ENCODE data around the gene NCOA1.

The NCOA1 gene

GRCh38 chr2:24742730-24743129, 251.7 kb downstream of the NCOA1 start:
- Histone ChIP-seq H3K9me3 (no peaks in the 10 kb centered on the region), H3K27ac (no peak overlapping the region), H3K4me3 (no peak overlapping the region), H3K27me3 (no peaks in the 10 kb centered on the region), H3K4me1 (no peaks in the 10 kb centered on the region), H3K36me3 (peaks cover 13 to 39% (median 13%) of the 10 kb centered on the region in 3 donors)
- no peak for TF ChIP-seq CTCF (IDR thresholded peaks at IDR 0.05)
- no peak for DNase-seq
- intact Hi-C loops (cut with DNase I; ENCODE audit: low total_unique reads) = no loop called here

- H3K9me3 ChIP-seq = no peaks in the 10 kb centered on the region
- no peak overlapping the region for H3K27ac ChIP-seq
- intact Hi-C loops (cut with DNase I; ENCODE audit: low total_unique reads) = no loop called here
- no peak for TF ChIP-seq CTCF (IDR thresholded peaks at IDR 0.05)
- no peak overlapping the region for H3K4me3 ChIP-seq
- no peaks in the 10 kb centered on the region for H3K27me3 ChIP-seq
- H3K36me3 ChIP-seq = peaks cover 13 to 43% (median 13%) of the 10 kb centered on the region in 3 donors
- no peaks in the 10 kb centered on the region for H3K4me1 ChIP-seq
- no peak for DNase-seq
Measured at GRCh38 chr2:24743924-24744323, 252.9 kb downstream of the NCOA1 start.

- intact Hi-C loops (cut with DNase I; ENCODE audit: low total_unique reads) = no loop called here
- Histone ChIP-seq H3K27ac (no peak overlapping the region), H3K4me1 (no peaks in the 10 kb centered on the region), H3K9me3 (no peaks in the 10 kb centered on the region), H3K4me3 (no peak overlapping the region), H3K36me3 (peaks cover 12 to 43% (median 13%) of the 10 kb centered on the region in 3 donors), H3K27me3 (no peaks in the 10 kb centered on the region)
- no peak for TF ChIP-seq CTCF (IDR thresholded peaks at IDR 0.05)
- no peak for DNase-seq
Measured at GRCh38 chr2:24744356-24744755, 253.3 kb downstream of the NCOA1 start.

GRCh38 chr2:24745825-24746224, 254.8 kb downstream of the NCOA1 start:
- Histone ChIP-seq H3K4me1 (no peaks in the 10 kb centered on the region), H3K27ac (no peak overlapping the region), H3K27me3 (no peaks in the 10 kb centered on the region), H3K36me3 (peaks cover 9 to 43% (median 13%) of the 10 kb centered on the region in 3 donors), H3K9me3 (no peaks in the 10 kb centered on the region), H3K4me3 (no peak overlapping the region)
- no peak for TF ChIP-seq CTCF (IDR thresholded peaks at IDR 0.05)
- no peak for DNase-seq
- intact Hi-C loops (cut with DNase I; ENCODE audit: low total_unique reads) = no loop called here

- Histone ChIP-seq H3K4me1 (no peaks in the 10 kb centered on the region), H3K27ac (no peak overlapping the region), H3K9me3 (no peaks in the 10 kb centered on the region), H3K36me3 (peaks cover 6 to 42% (median 13%) of the 10 kb centered on the region in 3 donors), H3K4me3 (no peak overlapping the region), H3K27me3 (no peaks in the 10 kb centered on the region)
- no peak for DNase-seq
- no peak for TF ChIP-seq CTCF (IDR thresholded peaks at IDR 0.05)
- intact Hi-C loops (cut with DNase I; ENCODE audit: low total_unique reads) = no loop called here
Measured at GRCh38 chr2:24747299-24747698, 256.2 kb downstream of the NCOA1 start.

GRCh38 chr2:24749069-24749691, 258.1 kb downstream of the NCOA1 start:
- TF ChIP-seq CTCF (IDR thresholded peaks at IDR 0.05) = no peak
- intact Hi-C loops (cut with DNase I; ENCODE audit: low total_unique reads) = no loop called here
- no peak for DNase-seq
- Histone ChIP-seq H3K4me3 (no peak overlapping the region), H3K27ac (no peak overlapping the region), H3K36me3 (peaks cover 22 to 47% (median 22%) of the 10 kb centered on the region in 3 donors), H3K9me3 (no peaks in the 10 kb centered on the region), H3K27me3 (no peaks in the 10 kb centered on the region), H3K4me1 (no peaks in the 10 kb centered on the region)

Data from tibial artery (tissue), 4 donors.